ENCODE results near the gene TIGD2.

TIGD2 gene

DNA sequence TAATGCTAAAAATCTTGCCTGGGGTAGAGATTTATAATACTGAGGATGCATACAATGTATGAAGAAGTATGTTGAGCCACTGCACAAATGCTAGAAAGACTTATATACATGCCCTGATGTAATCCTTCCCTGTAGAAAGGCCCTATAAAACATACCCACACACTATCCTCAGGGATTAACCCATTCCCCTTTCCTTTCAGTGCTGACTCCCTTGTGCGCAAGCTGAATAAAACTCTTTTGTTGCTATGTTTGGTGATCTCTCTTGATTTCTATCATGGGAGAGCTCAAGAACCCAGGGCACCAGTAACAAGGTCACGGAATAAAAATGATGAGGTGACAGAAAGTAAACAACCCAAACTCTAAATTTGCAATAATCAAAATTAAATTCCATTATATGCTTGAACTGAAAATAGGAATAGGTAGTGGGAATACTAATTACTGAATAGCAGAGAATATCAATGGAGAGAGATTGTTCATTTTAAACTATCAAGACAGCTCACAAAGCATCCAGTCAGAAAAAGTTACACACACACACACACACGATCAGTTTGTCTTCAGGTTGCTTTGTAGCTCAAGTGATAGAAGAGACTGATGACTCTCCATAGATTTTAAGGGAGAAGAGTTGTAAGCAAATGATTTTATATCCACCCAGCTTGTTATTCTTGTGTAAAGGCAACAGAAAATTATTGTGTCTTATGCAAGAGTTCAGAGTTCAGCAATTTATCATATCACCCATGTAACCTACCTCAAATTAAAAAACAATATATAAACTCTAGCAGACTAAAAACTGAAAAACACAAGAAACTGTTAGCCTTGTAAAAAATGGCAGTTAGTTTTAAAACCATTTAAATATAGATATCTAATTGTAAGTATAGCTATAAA is 14.8 kb downstream of the TIGD2 start:
- H3K36me3 ChIP-seq (ENCODE audit: insufficient read depth) = no peaks in the 10 kb centered on the region
- no peaks in the 10 kb centered on the region for H3K27me3 ChIP-seq (ENCODE audit: insufficient read depth, low read depth)
- H3K79me2 ChIP-seq (ENCODE audit: insufficient read depth, low read depth) = no peaks in the 10 kb centered on the region
- H3K4me2 ChIP-seq = no peak overlapping the region
- no peak overlapping the region for H2AFZ ChIP-seq (ENCODE audit: low read depth)
- no peak overlapping the region for H3K27ac ChIP-seq
- H3K4me1 ChIP-seq (ENCODE audit: low read depth, poor library complexity, severe bottlenecking) = no peaks in the 10 kb centered on the region
- no peak overlapping the region for H3K9ac ChIP-seq
- H4K20me1 ChIP-seq (ENCODE audit: insufficient read depth) = no peaks in the 10 kb centered on the region
- no peak overlapping the region for H3K4me3 ChIP-seq (IDR thresholded peaks at IDR 0.05; ENCODE audit: insufficient read depth, low read depth, low read length)
- no peak for TF ChIP-seq CTCF (conservative IDR thresholded peaks at IDR 0.05; ENCODE audit: low read depth, low read length)

GRCh38 chr4:89129080-89129640 is 17.8 kb downstream of the TIGD2 start:
- Histone ChIP-seq H3K4me3 (IDR thresholded peaks at IDR 0.05; ENCODE audit: insufficient read depth, low read depth, low read length) (no peak overlapping the region), H3K4me2 (no peak overlapping the region), H3K9ac (no peak overlapping the region), H3K27ac (no peak overlapping the region), H2AFZ (ENCODE audit: low read depth) (no peak overlapping the region), H3K36me3 (ENCODE audit: insufficient read depth) (no peaks in the 10 kb centered on the region), H3K27me3 (ENCODE audit: insufficient read depth, low read depth) (no peaks in the 10 kb centered on the region), H3K4me1 (ENCODE audit: low read depth, poor library complexity, severe bottlenecking) (peaks cover 7% of the 10 kb centered on the region), H4K20me1 (ENCODE audit: insufficient read depth) (no peaks in the 10 kb centered on the region), H3K79me2 (ENCODE audit: insufficient read depth, low read depth) (no peaks in the 10 kb centered on the region)
- TF ChIP-seq CTCF (conservative IDR thresholded peaks at IDR 0.05; ENCODE audit: low read depth, low read length) = no peak

- Histone ChIP-seq H3K79me2 (ENCODE audit: insufficient read depth, low read depth) (no peaks in the 10 kb centered on the region), H3K4me3 (IDR thresholded peaks at IDR 0.05; ENCODE audit: insufficient read depth, low read depth, low read length) (no peak overlapping the region), H2AFZ (ENCODE audit: low read depth) (no peak overlapping the region), H3K4me1 (ENCODE audit: low read depth, poor library complexity, severe bottlenecking) (peaks cover 7% of the 10 kb centered on the region), H3K27me3 (ENCODE audit: insufficient read depth, low read depth) (no peaks in the 10 kb centered on the region), H3K9ac (no peak overlapping the region), H3K4me2 (no peak overlapping the region), H4K20me1 (ENCODE audit: insufficient read depth) (no peaks in the 10 kb centered on the region), H3K27ac (no peak overlapping the region), H3K36me3 (ENCODE audit: insufficient read depth) (no peaks in the 10 kb centered on the region)
- no peak for TF ChIP-seq CTCF (conservative IDR thresholded peaks at IDR 0.05; ENCODE audit: low read depth, low read length)
Measured at GRCh38 chr4:89134775-89135319, 23.5 kb downstream of the TIGD2 start.

GRCh38 chr4:89136525-89136924 is 25.2 kb downstream of the TIGD2 start:
- Histone ChIP-seq H3K27me3 (ENCODE audit: insufficient read depth, low read depth) (no peaks in the 10 kb centered on the region), H3K9ac (no peak overlapping the region), H3K4me2 (no peak overlapping the region), H3K27ac (no peak overlapping the region), H4K20me1 (ENCODE audit: insufficient read depth) (no peaks in the 10 kb centered on the region), H2AFZ (ENCODE audit: low read depth) (no peak overlapping the region), H3K79me2 (ENCODE audit: insufficient read depth, low read depth) (no peaks in the 10 kb centered on the region), H3K4me3 (IDR thresholded peaks at IDR 0.05; ENCODE audit: insufficient read depth, low read depth, low read length) (no peak overlapping the region), H3K4me1 (ENCODE audit: low read depth, poor library complexity, severe bottlenecking) (peaks cover 20% of the 10 kb centered on the region), H3K36me3 (ENCODE audit: insufficient read depth) (no peaks in the 10 kb centered on the region)
- no peak for TF ChIP-seq CTCF (conservative IDR thresholded peaks at IDR 0.05; ENCODE audit: low read depth, low read length)

Measured in KMS-11 (cell line).